ENCODE measurements around the gene MT3. TPM values are rescaled to one million over a fixed set of nuclear protein-coding genes. Genes with fewer than 3 reads are reported as not detected.

MT3 gene
- polyA plus RNA-seq (ENCODE audit: insufficient read length in 3 of 3): 1 to 10 TPM; 1.1 to 1.6 (median 1.2) TPM

DNA sequence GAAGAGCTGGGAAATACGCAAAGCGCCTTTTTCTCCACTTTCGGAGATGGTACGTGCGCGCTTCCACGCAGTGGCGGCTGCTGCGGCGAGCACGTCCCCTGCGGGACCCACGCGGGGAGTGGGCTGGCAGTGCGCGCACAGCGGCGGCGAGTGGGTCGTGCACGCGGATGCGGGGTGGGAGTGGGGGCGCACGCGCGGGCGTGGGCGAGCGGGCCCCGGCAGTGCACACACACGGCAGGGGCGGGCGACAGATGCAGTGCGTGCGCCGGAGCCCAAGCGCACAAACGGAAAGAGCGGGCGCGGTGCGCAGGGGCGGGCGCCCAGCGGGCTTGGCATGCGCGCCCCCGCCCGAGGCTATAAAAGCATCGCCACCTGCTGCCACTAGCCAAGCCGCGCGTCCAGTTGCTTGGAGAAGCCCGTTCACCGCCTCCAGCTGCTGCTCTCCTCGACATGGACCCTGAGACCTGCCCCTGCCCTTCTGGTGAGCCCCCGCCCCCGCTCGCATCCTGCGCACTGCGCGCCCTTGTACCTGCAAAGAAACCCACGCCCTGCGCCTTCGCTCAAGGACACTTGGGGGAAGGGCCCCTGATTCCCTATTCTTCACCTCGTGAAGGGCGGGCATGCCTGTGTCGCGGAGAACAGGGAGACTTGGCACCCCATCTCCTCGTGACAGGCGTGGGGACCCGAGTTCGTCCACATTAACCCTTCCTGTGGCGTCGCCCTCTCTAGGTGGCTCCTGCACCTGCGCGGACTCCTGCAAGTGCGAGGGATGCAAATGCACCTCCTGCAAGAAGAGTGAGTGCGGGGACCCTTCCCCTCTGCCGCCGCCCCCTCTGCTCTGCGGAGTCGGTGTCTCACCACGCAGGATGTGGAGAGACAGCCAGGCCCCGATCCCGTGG, at the start of gene MT3:
Gene MT3, plus strand, starts transcription at position 388 of the 899 bp plus-strand sequence. Its CDS starts 63 bp downstream, at position 451.
- DNase-seq (ENCODE audit: low read depth in 3 of 3, low spot score in 2 of 3): peak in 1 of 3 donors; percentile 36

DNA sequence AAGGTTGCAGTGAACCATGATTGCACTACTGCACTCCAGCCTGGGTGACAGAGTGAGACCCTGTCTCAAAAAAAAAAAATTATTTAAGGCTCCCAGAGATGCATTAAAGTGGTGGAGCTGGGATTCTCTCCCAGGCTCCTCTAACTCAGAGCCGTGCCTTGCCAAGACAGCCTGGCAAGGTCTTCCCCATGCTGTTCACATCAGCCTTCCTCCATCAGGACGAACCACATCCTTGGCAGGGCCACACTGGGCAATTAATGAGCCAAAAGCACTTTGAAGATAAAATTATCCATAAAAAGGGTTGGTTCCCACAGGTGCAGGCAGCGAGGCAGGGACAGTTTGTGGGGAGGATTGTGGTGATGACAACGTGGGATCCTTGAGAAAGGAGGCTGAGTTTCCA, 49.7 kb upstream of the MT3 start:
- no peak for DNase-seq (ENCODE audit: low read depth in 3 of 3, low spot score in 2 of 3)

DNA sequence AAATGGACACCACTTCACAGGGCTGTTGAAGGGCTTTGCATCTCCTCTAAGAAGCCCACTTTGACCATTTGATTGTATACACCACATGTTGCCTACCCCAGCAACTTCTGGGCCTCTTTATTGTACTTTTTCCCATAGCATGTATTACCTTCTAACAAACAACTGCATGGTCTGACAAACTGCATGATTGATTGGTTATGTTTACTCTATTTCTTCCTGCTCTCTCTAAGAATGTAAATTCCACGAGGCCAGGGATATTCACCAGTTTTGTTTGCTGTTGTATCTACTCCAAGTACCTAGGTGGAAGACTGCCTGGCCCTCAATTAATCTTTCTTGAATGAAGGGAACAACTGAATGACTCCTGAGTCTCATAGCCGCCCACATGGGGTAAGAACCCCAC, 47.3 kb upstream of the MT3 start:
- DNase-seq (ENCODE audit: low read depth in 3 of 3, low spot score in 2 of 3): no peak

DNA sequence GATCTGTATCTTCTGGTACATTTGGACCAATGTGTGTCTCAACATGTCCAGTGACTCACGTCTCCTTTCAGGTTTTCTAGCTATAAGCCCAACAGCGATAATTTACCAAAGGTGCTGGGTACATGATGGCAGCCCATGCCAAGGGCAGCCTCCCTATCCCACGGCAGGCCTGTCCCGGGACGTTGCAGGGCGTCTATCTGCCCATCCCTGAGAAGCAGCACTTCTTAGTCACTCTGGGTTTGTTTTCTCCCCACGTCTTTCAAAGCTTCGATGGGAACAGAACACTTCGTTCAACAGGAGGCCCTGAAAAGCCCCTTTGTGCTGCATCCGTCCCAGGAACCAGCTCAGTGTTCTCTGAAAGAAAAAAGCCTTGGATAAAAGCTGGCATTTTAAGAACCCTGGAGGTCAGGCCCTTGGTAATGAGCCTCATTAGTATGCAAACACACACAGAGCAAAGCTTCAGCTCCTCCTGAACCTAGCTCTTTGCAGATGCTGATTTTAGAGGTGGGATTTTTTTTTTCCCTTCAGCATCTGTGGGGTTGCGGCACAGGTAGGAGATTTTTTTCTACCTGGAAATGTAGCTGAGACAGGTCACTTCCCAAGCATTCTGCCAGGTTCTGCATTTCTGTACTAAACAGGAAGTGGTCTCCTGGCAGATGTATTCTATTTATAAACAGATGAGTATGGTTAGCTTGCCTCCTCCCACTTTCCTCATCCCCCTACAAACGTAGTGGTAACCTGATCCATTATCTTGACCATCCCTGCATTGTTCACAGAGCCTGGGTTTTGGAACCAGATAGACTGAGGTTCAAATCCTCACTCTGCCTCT, 42.0 kb upstream of the MT3 start:
- DNase-seq (ENCODE audit: low read depth in 3 of 3, low spot score in 2 of 3): no peak

DNA sequence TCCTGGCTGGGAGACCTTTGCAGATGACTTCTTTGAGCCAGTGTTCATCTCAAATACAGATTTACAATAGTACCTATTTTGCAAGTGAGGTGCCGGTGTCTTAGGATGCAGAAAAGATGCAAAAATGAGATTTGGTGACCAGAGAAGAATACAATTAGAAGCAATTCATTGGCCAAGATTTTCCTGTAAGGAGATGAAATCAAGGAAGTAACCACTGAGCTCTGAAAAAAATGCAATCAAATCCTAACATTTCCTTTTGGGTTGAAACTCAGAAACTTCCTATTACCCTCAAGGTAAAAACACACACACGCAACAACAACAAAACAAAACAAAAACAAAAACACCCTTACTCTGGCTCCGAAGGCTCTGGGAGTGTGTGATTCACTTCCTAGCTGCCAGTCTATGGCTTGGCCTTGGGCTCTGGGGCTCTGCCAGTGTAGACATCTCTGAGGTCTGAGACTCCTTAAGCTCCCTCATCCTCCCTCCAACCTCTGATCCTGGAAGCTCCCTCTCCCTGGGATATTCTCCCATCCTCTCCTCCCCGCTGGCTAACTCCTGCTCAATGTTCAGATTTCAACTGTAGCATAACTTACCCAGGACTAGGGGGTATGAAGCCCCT, 41.3 kb upstream of the MT3 start:
- DNase-seq (ENCODE audit: low read depth in 3 of 3, low spot score in 2 of 3): no peak

DNA sequence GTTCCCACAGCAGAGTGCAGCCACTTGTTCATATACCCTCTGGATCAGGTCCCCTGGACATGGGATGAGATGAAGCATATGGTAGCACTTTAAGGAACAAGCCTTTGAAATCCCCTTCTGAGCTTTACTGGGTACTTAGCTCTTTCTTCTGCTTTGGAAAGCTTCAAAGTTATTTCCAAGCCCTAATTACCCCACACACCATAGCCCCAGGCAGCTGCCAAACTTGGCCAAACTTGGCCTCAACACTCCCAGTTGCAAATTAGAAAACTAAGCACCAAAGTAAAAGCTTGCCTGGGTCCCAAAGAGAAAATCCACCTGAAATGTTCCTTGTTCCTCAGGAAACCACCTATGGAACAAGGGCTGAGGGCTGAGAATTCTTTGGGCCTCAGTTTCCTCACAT, 40.2 kb upstream of the MT3 start:
- DNase-seq (ENCODE audit: low read depth in 3 of 3, low spot score in 2 of 3): no peak

DNA sequence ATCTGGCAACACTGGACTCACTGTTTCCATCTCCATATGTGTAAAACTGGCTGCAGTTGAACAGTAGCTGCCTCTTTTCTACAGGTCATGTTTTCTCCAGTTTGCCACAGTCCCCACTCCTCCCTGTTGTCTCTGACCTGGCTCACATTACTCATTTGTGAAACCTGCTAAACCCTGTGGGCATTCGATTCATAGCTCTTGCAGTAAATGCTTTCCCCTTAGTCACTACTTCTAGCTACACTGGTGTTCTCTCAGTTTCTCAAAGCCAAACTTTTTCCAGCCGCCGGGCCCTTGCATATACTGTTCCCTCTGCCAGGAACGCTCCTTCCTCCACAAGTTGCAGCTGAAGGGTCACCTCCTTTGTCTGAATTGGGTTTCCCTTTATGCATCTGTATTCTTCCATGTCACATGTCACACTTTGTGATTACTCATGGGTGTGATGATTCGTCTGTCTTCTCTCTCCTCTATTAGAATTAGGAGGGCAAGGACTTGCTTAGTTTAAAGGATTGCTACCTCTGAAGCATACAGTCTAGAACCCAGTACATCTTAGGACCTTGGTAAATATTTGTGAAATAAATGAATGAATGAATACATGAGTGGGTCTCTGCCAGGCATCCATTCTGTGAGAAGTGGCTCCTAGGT, 39.5 kb upstream of the MT3 start:
- no peak for DNase-seq (ENCODE audit: low read depth in 3 of 3, low spot score in 2 of 3)

DNA sequence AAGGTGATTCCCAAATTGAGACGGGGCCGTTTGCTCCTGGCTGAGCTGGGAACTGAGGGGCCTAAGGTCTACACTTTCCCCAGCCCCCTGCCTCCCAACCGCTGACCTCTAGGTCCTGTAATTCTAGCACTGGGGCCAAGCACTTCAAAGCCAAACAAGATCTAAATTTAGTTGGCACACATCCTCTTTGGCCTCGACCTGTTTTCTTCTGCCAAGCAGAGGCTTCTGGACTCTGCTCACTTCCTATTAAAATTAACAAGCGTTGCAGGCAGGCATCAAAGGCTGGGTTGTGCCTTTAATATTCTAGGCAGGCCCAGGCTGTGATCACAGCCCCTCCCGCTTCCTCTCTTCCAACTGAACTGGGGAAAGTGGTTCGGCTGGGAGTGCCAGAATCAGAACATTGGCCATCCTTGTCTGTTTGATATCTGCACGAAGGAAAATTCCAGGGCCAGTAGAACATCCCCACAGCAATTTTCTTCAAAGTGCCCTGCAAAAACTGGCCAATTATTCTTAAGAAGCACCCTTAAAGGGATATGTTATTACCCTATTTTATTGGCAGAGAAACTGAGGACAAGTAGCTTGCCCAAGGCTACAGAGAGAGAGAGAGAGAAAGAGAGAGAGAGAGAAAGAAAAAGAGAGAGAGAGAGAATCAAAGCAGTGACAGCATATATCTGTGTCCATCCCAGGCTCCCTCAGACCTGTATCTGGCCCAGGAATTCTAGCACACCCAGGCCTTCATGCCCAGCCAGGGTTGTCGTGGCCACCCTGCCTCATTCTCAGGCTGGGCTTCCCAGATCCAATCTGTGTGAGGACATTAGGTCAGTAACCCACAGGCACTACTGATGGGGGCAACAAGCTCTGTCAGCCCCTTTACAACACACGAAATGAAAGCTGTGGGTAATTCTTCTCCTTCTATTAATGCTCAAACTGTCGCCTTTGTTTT, 37.3 kb upstream of the MT3 start:
- no peak for DNase-seq (ENCODE audit: low read depth in 3 of 3, low spot score in 2 of 3)

DNA sequence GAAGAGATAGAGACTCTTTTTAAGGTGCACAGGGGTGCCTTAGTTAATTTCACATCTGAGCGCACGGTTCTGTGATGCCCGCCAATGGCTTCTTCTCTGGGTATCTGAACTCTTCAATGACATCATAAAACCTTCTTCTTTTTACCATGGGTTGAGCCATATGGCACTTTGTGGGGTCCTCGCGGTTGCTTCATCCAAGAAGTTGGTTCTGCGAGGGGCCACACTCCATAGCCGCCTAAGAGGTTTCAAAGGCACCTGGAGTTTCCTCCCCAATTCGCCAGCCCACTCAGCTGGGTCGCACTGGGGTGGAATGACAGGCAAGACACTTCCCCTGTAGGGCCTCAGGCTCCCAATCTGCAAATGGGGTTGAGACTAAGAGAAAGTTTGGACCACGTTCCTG, 34.9 kb upstream of the MT3 start:
- DNase-seq (ENCODE audit: low read depth in 3 of 3, low spot score in 2 of 3): no peak

DNA sequence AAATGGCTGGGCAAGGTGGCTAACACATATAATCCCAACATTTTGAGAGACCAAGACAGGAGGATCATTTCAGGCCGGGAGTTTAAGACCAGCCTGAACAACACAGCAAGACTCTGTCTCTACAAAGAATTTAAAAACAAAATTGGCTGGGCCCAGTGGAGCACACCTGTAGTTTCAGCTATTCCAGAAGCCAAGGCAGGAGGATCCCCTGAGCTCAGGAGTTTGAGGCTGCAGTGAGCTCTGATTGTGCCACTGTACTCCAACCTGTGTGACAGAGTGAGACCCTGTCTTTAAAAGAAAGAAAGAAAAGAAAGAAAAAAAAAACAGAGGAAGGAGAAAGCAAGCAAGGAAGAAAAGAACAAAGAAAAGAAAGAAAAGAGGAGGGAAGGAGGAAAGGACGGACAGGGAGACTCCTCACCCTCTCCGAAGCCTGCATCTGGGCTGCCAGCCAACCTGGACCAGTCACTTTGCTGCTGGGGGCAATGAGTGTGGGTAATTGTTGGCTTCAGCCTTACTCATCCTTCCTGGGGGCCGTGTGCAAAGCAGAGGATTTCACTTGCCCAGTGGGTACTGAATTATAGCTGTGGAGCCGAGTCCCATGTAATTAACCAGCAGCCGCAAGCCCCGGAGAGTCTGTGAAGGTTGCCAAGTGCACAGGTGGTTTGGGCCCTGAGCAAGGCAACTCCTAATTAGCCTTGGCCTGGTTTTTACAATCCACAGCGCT, 31.1 kb upstream of the MT3 start:
- DNase-seq (ENCODE audit: low read depth in 3 of 3, low spot score in 2 of 3): no peak

DNA sequence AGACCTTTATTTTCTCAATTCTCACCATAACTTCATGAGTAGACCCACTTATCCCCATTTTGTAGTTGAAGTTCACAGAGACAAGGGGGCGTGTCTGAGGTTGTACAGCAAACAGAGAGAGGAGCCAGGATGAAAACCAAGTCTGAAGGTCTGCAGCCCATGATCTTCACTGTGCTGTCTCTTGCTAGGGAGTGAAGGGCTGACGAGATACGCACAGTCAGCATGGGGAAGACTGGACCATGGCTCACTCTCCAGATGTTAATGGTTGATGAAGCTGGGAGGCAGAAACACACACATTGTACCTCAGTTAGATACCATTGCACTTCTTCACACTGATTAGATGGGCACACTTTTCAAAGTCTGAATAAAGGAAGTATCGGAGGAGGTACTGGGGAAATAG, 30.2 kb upstream of the MT3 start:
- DNase-seq (ENCODE audit: low read depth in 3 of 3, low spot score in 2 of 3): no peak

DNA sequence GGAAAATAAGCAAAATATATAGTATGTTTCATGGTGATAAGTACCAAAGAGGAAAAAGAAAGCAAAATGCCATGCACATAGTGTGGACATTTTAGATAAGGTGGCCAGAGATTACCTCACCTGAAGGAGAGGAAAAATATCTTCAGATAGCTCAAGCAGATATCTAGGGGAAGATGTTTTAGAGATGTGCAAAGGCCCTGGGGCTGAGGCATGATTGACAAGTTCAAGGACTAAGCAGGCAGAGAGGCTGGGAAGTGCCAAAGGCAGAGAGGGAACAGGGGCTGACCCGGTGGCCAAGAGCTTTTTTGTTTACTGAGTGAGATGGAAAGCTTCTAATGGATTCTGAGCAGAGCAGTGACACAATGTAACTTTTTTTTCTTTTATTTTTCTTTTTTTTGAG, 28.9 kb upstream of the MT3 start:
- DNase-seq (ENCODE audit: low read depth in 3 of 3, low spot score in 2 of 3): no peak

DNA sequence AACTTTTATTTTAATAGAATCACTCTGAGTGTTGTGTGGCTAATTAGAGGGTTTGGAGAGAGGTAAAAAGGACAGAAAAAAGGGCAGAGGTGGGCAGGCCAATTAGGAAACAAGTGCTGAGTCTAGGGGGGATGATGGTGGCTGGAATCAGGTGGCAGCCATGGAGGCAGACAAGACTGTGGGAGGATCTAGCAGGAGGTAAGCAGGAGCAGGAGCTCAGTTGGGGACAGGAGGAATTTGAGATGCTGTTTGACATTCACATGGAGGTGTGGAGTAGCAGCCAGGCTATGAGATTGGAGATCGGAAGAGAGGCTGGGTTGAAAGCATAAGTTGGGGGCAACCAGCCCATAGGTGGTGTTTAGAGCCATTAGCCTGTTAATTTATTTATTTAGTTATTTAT, 28.2 kb upstream of the MT3 start:
- no peak for DNase-seq (ENCODE audit: low read depth in 3 of 3, low spot score in 2 of 3)

DNA sequence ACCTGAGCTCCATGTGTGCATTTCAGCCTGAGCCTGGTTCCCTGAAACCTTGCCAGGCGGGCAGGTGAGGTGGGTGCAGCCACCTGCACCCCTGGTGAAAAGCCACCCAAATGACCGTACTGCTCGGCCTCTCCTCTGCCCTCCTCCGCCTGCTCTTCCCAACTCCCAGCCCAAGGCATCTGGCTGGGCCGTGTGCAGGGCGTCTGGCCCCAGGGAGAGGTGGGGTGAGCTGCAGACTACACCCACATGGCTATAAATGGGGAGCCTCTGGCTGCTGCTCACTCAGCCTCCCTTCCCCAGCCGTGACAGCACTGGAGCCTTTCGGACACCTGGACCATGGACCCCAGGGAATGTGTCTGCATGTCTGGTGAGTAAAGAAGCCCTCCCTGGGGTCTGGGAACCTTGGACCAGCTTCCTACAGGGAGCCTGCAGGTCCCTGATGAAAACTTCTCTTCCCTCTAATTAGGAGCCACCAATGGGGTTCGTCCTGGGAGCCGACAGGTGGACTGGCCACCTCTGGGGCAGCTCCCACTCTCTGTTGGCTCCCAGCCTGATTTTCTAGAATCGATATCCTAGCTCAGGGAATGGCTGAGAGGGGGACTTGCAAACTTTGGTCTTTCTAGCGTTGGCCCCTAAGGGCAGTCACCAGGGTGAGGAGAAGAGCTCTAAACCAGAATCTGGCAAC, 24.4 kb upstream of the MT3 start, which contains the start of gene MT4:
Gene MT4, plus strand, starts transcription at position 281 of the 685 bp plus-strand sequence. Its CDS starts 56 bp downstream, at position 337.
- no peak for DNase-seq (ENCODE audit: low read depth in 3 of 3, low spot score in 2 of 3)

DNA sequence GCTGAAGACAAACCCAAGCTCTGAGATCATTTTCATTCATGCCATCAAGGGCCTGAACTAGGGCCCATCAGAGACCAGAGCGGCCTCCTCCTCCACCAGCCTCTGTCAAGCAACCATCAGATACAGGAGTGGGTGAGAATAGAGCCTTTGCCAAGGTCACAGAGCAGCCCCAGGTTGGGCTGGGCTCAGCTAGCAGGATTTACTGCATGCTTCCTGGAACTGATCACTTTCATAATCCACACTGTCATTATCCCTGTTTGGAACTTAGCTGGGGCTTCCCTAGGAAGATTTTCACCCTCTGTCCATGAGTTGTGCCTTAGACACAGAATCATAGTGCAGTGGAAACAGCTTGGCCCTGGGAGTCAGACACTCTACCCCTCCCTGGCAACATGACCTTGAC, 19.4 kb upstream of the MT3 start:
- no peak for DNase-seq (ENCODE audit: low read depth in 3 of 3, low spot score in 2 of 3)

DNA sequence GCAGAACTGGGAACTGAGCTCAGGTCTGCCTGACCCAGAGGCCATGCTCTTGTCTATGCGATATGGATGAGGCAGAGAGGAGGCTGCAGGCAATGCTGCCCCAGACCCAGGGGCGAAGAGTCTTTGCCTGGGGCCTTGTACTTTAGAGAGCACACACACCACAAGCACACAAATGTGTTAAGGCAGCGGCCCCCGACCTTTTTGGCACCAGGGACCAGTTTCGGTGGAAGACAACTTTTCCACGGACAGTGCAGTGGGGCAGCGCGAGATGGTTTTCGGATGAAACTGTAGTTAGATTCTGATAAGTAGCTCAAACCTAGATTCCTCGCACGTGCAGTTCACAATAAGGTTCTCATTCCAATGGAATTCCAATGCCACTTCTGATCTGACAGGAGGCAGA, 17.8 kb upstream of the MT3 start:
- no peak for DNase-seq (ENCODE audit: low read depth in 3 of 3, low spot score in 2 of 3)

DNA sequence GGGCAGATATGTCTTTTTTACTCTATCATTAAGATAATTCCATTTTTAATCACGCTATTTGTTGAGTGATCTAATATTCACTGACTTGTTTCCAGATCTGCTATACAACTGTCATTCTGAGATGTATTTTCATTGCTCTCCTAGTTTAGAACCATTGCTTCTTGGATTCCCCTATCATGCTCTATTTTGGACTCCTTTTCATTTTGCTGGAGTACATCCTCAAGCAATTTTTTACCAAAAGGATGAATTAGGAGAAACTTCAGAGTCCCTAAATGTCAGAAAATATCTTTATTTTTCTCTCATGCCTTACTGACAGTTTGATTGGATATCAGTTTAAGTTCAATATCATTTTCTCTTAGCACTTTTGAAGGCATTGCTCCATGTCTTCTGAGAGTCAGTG, 14.7 kb upstream of the MT3 start:
- no peak for DNase-seq (ENCODE audit: low read depth in 3 of 3, low spot score in 2 of 3)

DNA sequence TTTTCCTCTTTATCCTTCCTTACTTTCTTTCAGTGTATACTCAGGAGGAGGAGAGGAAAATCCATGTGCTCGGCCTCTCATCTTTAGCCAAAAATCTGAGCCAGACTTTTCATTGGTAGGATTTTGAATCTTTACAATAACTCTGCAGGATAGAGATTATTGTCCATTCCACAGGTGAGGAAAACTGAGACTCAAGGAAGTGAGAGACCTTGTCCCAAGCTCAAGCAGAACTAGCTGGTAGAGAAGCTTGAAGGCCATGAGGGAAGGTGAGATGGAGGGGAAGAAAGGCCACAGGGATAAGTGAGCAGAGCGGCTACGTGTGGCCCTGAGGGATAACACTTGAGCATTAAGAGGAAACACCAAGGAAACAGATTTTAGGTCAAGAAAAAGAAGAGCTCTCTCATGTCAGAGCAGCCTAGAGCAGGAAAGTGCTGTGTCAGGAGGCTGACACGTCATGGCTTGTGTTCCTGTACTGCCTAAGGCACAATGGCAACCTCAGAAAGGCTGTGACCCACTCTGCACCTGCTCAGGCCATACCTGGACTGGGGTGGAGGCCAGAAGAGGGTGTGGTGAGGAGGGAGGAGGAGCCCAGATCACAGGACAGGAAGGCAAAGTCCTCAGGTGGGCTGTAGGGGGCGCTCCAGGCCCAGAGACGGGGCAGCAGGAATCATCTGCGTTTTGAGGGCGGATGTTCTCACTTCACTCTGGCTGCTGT, 12.6 kb upstream of the MT3 start:
- no peak for DNase-seq (ENCODE audit: low read depth in 3 of 3, low spot score in 2 of 3)

All from right renal cortex interstitium (tissue), 3 donors.